ENCODE data around the gene RIOK3. TPM values are rescaled to one million over a fixed set of nuclear protein-coding genes. Genes with fewer than 3 reads are reported as not detected.

RIOK3 gene
- total and polyA plus RNA-seq, 2 experiments from 2014 or later: 63.6 to 83.7 TPM

DNA sequence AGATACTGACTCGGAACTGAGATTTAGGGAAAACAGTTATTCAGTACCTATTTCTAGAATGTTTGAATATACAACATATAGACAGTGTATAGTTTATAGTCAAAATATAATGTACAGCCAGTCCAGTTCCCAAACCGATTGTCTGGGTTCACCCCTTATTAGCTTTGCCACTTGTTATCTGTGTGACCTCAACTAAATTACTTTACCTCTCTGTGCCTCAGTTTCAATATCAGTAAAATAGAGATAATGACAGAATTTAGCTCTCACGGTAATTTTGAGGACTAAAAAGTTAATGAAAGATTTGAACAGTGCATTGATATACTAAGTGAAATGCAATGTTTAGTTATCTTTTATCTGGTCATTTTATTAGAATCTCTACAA, 750 bp upstream of the RIOK3 start:
- Histone ChIP-seq H3K27me3 (no peaks in the 10 kb centered on the region), H3K36me3 (no peaks in the 10 kb centered on the region), H3K4me3 (peak overlapping the region; percentile 92), H3K27ac (peak overlapping the region; percentile 82), H3K4me1 (ENCODE audit: low read depth) (peaks cover 8% of the 10 kb centered on the region), H3K9me3 (ENCODE audit: low read depth) (no peaks in the 10 kb centered on the region)
- TF ChIP-seq, protein P1, sequence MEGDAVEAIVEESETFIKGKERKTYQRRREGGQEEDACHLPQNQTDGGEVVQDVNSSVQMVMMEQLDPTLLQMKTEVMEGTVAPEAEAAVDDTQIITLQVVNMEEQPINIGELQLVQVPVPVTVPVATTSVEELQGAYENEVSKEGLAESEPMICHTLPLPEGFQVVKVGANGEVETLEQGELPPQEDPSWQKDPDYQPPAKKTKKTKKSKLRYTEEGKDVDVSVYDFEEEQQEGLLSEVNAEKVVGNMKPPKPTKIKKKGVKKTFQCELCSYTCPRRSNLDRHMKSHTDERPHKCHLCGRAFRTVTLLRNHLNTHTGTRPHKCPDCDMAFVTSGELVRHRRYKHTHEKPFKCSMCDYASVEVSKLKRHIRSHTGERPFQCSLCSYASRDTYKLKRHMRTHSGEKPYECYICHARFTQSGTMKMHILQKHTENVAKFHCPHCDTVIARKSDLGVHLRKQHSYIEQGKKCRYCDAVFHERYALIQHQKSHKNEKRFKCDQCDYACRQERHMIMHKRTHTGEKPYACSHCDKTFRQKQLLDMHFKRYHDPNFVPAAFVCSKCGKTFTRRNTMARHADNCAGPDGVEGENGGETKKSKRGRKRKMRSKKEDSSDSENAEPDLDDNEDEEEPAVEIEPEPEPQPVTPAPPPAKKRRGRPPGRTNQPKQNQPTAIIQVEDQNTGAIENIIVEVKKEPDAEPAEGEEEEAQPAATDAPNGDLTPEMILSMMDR (IDR thresholded peaks at IDR 0.05; ENCODE audit: low read depth, low read length): no peak
- no peak for DNase-seq (ENCODE audit: low read depth in 1 of 2, low spot score in 1 of 2)

DNA sequence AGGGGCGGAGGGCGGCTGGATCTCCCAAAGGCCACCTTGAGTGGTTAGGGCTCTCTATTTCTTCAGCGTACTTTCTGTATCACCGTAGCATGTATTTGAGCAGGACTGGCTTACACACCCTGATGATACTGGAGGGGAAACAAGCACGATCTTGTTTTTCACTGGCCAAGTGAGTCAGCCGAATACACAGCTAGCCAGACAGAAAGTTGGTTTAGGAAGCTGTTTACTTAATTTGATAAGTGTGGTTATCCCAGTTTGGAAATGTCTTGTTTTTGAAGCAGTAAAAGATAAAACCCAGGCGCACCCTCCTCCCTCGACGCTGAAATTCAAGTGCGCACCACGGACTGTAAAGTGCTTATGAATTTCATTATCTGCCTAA, 582 bp downstream of the RIOK3 start:
- TF ChIP-seq, protein P1 (IDR thresholded peaks at IDR 0.05; ENCODE audit: low read depth, low read length): no peak
- H3K9me3 ChIP-seq (ENCODE audit: low read depth): no peaks in the 10 kb centered on the region
- no peaks in the 10 kb centered on the region for H3K27me3 ChIP-seq
- peak overlapping the region; percentile 81 for H3K27ac ChIP-seq
- H3K4me3 ChIP-seq: peak overlapping the region; percentile 92
- peak in 1 of 2 donors; percentile 56 for DNase-seq (ENCODE audit: low read depth in 1 of 2, low spot score in 1 of 2)
- H3K36me3 ChIP-seq: no peaks in the 10 kb centered on the region
- H3K4me1 ChIP-seq (ENCODE audit: low read depth): peaks cover 8% of the 10 kb centered on the region

DNA sequence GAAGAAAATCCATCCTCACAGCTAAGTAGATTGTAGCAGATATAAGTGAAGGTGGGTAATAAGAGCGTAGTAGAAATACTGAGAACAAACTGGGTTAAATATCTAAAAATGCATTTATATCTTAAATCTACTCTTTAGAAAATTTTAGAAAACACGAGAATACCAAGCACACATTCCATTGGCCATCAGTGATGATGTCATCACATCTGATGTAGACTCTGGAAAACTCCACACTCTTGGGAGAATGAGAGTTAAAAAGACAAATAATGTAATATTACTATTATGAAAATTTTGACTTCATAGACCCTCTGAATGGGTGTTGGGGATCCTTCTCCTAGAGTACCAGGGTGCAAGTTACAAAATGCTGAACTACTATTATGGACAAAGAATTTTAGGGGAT, 3.7 kb downstream of the RIOK3 start:
- Histone ChIP-seq H3K27me3 (no peaks in the 10 kb centered on the region), H3K27ac (no peak overlapping the region), H3K36me3 (no peaks in the 10 kb centered on the region), H3K9me3 (ENCODE audit: low read depth) (no peaks in the 10 kb centered on the region), H3K4me1 (ENCODE audit: low read depth) (peaks cover 17% of the 10 kb centered on the region), H3K4me3 (no peak overlapping the region)
- TF ChIP-seq, protein P1 (IDR thresholded peaks at IDR 0.05; ENCODE audit: low read depth, low read length): no peak
- DNase-seq (ENCODE audit: low read depth in 1 of 2, low spot score in 1 of 2): no peak

DNA sequence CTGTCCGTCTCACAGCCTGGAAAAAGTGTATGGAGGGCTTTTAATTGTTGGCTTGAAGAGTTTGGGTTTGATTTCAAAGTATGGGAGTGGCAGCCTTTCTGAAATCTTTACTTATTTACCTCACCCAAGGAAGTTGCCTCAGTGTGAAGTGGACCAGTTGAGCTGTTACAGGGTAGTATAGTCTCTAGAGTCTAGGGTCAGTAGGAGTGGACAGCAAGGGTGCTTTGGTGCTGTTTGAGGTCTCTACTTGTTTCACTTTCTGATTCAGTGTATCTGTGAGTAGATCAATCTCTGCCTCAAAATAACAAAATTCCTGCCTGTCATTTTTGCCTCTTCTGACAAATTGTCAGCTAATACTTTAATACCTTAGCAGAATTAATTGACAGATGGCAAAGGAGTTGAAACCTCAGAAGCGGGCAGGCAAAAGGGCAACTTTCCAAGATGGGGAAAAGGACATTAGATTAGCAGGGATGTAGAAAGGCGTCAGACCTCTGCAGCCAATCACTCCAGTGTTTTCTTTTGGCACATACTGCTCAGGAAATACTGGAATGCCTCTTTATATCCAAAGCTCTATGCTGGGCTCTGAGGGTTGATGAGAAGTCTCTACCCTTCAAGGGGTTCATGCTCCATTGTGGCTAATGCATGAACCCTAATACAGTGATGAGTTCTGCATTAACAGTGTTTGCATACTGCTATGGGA, 5.9 kb downstream of the RIOK3 start:
- H3K4me1 ChIP-seq (ENCODE audit: low read depth): peaks cover 17% of the 10 kb centered on the region
- TF ChIP-seq, protein P1 (IDR thresholded peaks at IDR 0.05; ENCODE audit: low read depth, low read length): no peak
- no peak overlapping the region for H3K4me3 ChIP-seq
- no peak overlapping the region for H3K27ac ChIP-seq
- peaks cover 12% of the 10 kb centered on the region for H3K36me3 ChIP-seq
- peak in 1 of 2 donors; percentile 41 for DNase-seq (ENCODE audit: low read depth in 1 of 2, low spot score in 1 of 2)
- no peaks in the 10 kb centered on the region for H3K27me3 ChIP-seq
- H3K9me3 ChIP-seq (ENCODE audit: low read depth): no peaks in the 10 kb centered on the region

DNA sequence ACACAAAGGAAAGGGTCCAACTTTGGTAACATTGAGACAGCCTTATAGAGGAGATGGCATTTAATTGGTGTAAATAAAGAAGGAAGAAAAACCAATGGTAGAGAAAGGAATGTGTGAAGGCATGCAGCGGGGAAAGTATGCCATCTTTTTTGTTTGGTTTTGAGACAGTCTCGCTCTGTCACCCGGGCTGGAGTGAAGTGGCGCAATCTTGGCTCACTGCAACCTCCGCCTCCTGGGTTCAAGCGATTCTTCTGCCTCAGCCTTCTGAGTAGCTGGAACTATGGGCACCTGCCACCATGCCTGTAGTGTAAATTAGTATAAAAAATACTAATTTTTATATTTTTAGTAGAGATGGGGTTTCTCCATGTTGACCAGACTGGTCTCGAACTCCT, 6.4 kb downstream of the RIOK3 start:
- Histone ChIP-seq H3K36me3 (peaks cover 18% of the 10 kb centered on the region), H3K9me3 (ENCODE audit: low read depth) (no peaks in the 10 kb centered on the region), H3K27ac (no peak overlapping the region), H3K27me3 (no peaks in the 10 kb centered on the region), H3K4me3 (no peak overlapping the region), H3K4me1 (ENCODE audit: low read depth) (peaks cover 12% of the 10 kb centered on the region)
- no peak for DNase-seq (ENCODE audit: low read depth in 1 of 2, low spot score in 1 of 2)
- TF ChIP-seq, protein P1 (IDR thresholded peaks at IDR 0.05; ENCODE audit: low read depth, low read length): no peak

Data from cardiac muscle cell (in vitro differentiated cells and primary cell).